ENCODE results near the gene RFWD3.
"Not testable (repeated sequence)": the region's sequence is repeated elsewhere in the genome, so short reads cannot be mapped to it uniquely, and the experiment has no call there.

RFWD3 gene, protein sequence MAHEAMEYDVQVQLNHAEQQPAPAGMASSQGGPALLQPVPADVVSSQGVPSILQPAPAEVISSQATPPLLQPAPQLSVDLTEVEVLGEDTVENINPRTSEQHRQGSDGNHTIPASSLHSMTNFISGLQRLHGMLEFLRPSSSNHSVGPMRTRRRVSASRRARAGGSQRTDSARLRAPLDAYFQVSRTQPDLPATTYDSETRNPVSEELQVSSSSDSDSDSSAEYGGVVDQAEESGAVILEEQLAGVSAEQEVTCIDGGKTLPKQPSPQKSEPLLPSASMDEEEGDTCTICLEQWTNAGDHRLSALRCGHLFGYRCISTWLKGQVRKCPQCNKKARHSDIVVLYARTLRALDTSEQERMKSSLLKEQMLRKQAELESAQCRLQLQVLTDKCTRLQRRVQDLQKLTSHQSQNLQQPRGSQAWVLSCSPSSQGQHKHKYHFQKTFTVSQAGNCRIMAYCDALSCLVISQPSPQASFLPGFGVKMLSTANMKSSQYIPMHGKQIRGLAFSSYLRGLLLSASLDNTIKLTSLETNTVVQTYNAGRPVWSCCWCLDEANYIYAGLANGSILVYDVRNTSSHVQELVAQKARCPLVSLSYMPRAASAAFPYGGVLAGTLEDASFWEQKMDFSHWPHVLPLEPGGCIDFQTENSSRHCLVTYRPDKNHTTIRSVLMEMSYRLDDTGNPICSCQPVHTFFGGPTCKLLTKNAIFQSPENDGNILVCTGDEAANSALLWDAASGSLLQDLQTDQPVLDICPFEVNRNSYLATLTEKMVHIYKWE

DNA sequence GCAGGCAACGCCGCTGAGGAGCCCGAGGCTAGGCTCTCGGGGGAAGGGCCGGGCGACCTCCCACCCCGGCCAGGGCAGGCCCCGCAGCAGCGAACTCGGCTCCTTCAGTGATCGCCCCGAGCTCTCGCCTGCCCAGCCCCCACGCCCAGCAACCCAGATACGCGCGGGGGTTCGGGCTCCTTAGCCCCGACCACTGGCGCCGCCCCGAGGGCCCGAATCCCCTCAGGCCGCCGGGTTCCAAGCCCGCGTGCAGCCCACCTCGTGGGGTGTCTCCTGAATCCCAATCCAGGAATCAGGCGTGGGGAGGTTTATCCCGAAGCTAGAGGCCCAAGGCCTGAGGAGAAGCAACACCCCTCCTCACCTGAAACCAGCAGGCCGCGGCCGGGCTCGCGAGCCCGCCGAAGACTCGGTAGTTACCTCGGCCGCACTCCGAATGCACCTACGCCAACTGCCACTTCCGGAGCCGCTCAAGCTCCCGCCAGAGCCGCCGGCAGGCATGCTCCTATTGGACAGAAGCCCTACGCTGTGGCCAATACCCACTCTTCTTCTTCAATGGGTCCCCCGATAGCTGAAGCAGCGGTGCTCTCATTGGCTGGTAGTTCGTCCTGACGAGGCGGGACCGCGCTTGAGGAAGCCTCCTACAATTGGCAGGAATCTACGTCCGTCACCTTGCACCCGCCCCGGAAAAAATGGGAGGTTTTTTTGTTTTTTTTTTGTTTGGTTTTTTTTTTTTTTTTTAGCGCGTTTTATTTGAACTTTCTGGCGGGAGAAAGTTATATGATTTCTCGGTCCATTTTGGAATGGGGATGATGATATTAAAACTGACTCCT lies at the start of gene RFWD3:
RFWD3 (minus strand) TSS at position 453 of the 830 bp plus-strand sequence. CDS start 5,428 bp downstream, outside the sequence.
- peak; percentile 100 for DNase-seq

DNA sequence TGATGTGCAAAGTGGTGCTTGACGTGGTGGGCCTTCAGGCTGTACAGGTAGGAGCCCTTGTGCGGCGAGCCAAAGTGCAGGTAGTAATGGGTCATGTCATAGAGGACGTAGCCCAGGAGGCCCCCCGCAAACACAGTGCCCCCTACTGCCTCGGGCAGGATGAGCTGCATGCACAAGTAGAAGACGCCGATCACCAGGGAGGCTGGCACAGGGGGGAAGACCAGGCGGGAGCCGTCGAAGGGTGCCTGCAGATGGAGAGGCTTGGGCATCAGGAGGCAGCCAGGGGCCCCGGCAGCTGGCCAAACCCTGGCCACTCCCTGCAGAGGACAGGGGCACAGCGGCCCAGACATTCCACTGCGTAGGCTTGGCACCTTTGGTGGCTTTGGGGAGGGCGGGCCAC lies 49.7 kb upstream of the RFWD3 start:
- no peak for DNase-seq

DNA sequence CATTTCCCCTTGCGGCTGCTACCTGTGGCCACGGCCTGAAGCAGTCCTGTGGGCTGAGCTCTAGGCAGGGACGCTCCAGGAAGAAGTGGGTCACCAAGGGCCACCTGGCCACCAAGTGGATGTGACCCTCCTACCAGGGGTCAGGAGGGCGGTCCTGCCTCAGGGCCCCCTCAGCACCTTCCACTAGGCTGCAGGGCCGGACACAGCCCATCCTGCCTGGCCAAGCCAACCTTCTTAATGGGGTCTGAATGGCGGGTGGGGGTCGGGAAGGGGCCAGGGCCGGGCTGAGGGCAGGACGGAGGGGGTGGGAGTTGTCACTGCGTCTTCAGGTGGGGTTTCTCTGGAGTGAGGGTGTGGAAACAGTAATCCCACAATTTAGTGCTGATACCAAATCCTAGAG lies 47.2 kb upstream of the RFWD3 start:
- DNase-seq, result no peak

DNA sequence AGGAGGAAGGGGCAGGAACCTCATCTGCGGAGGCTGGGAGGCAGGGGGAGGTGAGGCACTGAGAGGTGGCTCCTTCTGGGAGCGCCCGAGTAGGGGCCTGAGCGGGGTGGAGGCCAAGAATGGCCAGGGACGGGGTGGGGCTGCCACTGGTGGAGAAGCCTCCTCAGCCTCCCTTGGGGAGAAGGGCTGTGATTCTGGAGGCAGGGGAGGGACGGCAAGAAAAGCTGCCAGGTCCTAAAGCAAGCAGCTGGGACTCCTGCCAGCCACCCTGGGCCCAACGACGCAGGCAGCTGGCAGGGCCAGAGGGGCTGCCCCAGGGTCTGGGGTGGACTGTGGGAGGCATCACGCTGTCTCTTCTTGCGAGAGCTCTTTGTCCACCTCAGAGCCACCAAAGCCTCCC lies 46.6 kb upstream of the RFWD3 start:
- DNase-seq, result no peak

DNA sequence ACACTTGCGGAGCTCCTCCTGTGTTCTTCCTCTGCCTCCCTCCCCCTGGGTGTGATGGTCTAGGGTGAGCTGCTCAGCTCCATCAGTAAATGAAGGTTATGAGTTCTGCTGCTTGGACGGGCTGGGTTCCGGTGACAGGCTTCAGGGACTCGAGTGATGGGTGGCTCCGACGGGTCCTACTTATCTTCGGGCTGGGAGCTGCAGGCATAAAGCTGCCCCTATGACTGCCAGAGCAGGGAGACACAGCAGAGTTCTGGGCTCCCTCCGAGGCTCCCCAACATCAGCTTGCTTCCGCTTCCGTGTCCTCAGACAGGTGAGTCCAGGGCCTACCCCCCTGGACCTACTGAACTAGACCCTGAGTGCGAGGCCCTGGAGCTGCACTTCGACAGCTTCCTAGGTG lies 45.3 kb upstream of the RFWD3 start:
- no peak for DNase-seq

DNA sequence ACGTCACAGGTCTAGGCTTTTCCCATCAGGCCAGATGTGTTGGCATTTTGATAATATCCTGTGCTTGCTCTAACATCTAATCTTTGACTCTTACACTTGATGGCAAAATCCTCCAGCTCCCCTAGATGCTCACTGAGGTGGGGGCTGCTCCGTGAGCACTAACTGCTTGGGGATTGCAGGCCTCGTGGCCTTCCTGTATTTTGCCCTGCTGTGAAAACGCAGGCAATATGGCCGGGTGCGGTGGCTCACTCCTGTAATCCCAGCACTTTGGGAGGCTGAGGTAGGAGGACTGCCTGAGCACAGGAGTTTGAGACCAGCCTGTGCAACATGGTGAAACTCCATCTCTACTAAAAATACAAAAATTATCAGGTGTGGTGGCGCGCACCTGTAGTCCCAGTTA lies 43.7 kb upstream of the RFWD3 start:
- no peak for DNase-seq

DNA sequence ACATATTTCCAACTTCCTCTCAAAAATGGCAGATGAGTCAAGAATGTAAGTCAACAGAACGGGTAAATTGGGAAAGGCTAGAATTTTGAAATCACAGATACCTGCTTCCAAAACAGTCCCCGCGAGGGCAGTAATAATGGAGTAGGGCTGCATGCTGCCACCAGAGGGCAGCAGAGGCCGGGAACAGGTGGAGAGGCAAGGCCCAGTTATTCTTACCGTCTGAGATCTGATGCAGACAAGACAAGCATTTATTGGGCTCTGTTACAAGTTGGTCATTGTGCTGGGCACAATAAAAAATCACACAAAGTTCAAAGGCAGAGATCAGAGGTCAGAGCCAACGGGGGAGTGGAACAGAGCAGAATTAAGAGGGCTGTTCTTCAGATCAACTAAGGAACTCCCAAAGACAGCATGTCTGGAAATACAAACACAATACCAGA lies 42.8 kb upstream of the RFWD3 start:
- DNase-seq, result peak; percentile 89

DNA sequence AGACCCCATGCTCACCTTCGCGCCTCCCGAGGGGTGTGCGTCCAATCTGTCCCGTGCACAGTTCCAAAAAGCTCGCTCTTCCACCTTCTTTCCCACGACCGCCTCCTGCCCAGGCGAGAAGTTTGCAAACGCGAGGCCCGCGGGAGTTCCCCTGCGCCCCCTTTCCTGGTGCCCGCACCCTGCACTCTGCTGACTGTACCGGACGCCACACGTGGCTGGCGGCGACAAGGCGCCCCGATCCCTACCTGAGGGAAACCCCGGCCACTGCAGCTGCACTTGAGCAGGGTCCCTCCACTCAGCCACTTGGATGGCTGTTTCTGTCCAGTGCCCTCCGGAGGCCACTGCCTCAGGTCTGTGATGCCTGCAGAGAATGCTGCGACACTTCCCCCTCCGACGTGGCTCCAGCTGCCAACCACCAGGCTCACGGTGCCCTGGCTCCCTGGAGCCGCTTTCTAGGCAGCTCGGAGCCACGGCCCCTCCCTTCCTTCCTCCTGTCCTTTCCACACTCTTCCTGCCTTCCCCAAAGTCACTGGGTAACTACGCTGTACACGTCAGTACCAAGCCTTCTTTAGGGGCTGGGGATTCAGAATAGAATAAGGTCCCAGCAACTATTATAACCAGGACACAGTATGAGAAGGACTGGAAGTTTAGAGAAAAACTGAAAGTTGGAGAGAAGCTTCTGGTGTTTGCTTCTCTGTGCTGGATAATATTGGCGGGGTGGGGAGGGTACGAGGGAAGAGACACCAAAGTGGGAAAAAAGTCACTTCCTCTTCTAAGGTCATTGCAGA lies 34.0 kb upstream of the RFWD3 start, which contains the start of gene MLKL:
MLKL (minus strand) TSS at position 425 of the 788 bp plus-strand sequence. CDS start 5,105 bp downstream, outside the sequence.
- DNase-seq, result peak; percentile 87

DNA sequence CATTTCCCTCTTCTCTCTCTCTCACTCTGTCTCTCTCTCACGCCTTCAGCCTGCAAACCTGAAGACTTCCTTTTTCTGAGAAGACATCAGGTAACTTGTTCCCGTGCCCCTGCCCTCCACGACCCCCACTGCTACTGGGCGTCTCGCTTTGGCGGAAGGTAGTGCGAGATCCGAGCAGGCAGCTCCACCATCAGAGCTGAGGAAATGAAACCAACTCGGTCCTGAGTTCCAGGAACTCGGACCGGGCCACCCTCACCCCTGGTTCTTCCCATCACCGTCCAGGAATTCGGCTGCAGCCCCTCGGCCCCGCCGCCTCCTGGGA lies 33.4 kb upstream of the RFWD3 start:
- peak; percentile 53 for DNase-seq

DNA sequence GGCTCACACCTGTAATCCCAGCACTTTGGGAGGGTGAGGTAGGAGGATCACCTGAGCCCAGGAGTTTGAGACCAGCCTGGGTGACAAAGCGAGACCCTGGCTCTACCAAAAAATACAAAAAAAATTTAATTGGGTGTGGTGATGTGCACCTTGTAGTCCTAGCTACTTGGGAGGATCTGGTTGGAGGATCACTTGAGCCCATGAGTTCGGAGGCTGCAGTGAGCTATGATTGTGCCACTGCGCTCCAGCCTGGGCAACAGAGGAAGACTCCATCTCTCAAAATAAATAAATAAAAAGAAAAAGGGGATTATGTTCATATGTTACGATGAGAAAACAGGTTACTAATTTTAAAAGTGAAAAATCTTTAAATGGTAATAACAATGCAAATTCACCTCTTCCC lies 33.0 kb upstream of the RFWD3 start:
- peak; percentile 36 for DNase-seq

DNA sequence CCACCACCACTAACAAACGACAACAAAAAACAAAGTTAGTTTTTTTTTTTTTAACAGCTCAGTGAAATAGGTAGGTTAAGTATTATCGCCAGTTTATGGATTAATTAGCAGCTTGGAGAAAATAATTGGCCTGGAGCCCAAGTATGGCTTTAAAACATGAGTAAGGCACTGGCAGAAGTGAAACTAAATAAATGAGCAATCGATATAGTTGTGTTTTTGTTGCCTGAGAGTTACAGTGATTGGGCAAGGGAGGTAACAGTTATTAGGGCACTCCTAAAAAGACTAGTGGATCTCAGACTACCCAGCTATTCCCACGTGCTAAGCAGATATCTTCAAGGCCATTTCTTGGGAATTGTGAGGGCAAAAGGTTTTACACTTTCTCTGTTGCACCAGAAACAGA lies 31.5 kb upstream of the RFWD3 start:
- no peak for DNase-seq

DNA sequence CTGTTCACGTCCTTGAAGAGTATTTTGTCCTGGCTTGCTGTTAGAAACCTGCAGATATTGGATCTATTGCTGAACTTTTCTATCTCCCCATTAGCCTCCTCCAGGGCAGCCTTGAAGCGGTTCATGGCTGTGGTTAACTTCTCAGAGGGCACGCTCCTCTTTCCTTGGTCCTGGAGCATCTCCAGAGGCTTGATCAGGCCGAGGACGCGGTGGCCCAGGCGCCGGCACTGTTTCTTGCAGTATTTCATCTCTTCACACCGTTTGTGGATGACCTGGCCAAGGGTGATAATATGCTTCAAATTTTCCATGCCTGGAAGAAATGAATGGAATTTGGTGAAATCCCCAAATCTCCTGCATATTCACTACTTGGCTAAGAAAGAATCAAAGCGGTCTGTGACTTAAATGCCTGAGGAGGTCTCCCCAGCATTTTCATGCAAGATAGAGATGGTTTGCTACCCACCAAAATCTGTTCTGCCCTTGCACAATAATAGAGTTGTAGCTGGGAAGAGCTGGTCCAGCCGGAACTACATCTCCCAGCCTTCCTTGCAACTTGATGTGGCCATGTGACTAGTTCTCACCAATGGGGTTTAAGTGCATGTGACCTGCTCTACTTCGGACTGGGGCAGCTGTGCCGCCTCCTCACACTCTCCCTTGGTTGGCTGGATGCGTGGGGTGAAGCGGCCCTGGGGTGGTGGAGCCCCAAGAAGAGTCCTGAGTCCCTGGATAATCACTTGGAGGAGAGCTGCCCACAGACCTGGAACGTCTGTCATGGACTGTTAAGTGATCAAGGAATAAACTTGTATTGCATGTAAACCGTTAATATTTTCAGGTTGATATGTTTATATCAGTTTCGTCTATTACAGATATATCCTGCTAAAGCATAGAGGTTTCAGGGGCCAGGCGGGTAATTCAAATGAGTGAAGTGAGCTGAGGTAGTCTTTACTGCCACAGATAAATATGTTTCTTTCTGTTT lies 29.1 kb upstream of the RFWD3 start:
- peak; percentile 96 for DNase-seq

DNA sequence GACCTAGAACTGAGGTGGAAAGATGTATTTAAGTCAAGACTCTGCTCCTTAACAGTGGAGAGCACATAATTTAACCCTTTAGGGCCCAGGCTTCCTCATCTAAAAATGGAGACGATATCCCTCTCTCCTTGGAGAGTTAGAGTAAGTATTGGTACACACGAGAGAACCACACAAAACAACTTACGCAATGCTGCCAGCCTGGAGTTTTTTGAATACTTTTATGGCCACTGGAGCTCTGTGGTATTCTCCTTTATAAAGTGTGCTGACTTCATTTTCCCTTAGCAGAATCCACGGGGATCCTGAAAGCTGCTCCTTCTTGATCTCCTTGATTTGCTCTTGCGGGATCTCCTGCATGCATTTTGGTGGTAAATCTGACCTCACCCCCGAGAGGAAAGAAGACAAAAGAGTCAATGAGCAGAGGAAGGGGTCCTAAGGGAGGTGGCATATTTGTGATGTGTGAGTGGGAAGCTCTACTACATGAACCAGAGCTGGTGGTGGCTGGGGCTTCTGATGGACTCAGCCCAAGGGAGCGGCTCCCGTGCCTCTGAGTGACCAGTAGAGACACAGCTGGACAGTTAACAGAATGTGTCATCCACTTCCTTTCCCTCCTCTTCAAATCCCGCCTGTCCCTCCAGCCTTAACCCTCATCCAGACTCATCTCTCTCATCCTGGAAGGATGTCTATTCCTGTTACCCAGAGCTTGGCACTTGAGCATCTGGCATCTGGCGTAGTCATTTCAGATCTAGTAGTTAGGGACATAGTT lies 24.6 kb upstream of the RFWD3 start:
- DNase-seq, result no peak

DNA sequence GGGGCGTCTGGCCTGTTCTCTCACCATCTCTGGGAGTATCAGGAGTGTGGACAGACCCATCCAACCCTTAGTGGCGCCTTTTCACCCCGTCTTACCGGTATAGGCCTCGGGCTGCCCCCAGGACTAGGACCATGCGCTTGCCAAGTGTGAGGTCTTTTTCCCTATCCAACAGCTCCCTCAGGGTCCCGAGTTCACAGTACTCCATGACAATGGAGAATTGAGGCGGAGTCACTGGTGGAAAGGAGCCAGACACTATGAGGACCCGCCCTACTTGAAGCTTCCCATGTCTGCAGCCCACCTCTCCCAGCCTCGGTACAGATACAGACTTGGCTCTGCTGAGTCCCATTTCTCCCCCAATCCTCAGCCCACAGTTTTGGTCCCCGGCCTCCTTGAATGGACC lies 15.9 kb upstream of the RFWD3 start:
- no peak for DNase-seq

DNA sequence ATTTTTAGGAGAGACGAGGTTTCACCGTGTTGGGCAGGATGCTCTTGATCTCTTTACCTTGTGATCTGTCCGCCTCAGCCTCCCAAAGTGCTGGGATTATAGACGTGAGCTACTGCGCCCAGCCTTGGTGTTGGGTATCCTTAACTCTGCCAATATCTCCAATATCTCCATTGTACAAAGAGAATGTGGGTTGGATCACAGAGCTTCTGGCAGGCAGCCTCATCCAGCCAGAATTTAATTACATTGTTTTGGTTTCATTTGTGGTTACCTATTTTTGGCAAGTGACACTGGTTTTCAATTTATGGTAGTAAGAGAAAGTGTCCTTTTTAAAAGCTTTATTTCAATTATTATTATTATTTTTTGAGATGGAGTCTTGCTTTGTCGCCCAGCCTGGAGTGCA lies 14.0 kb upstream of the RFWD3 start:
- DNase-seq, result no peak

DNA sequence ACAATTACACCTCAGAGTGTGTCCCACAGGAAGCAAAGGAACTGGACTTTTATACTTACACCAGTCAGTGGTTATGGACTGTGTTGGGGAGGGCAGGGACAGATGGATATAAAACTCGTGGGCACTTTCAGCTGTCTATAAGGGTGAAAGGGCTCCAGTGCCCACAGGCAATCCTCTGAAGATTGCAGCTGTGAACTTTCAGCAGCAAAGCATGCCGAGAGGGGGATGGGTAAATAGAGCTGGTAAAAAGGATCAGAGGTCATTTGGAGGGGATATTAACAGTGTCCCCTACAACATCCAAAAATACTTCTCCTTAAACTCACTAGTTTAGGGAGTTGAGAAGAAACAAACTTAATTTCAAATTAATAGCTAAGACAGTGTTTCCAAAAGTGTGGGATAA lies 13.3 kb upstream of the RFWD3 start:
- DNase-seq, result no peak

DNA sequence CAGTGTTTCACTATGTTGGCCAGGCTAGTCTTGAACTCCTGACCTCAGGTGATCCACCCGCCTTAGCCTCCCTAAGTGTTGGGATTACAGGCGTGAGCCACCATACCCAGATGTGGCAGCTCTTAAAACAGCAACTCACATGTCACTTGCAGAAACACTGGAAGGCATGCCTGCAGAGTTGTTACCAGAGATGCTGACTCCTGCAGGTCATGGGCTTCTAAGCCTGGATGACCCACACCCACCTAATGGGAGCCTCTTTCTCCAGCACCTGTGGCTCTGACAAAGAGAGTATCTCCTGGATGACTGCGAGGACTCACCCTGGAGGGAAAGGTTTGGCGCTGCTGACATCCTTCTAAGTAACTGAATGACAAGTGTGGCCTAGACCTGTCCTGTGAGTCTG lies 11.2 kb upstream of the RFWD3 start:
- DNase-seq, result no peak

DNA sequence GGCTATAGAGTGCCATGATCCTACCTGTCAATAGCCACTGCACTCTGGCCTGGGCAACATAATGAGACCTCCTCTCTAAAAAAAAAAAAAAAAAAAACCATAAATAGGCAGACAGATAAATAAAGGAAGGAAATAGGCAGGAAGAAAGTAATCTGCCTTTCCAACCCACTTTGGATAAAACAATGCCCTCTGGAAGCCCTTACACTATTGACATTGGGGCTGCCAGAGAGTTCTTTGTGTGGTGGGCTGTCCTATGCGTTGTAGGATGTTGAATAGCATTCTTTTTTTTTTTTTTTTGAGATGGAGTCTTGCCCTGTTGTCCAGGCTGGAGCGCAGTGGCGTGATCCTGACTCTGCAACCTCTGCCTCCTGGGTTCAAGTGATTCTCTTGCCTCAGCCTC lies 7.2 kb upstream of the RFWD3 start:
- DNase-seq, result no peak

DNA sequence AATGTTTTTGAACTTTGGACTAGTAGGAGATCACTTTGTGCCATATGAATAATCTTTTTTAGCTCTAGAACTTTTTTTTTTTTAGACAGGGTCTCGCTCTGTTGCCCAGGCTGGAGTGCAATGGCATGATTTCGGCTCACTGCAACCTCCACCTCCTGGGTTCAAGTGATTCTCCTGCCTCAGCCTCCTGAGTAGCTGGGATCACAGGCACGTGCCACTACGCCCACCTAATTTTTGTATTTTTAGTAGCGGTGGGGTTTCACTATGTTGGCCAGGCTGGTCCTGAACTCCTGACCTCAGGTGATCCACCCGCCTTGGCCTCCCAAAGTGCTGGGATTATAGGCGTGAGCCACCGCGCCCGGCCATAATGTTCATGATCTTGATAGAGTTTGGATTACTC lies 2.2 kb upstream of the RFWD3 start:
- not testable (repeated sequence) for DNase-seq

DNA sequence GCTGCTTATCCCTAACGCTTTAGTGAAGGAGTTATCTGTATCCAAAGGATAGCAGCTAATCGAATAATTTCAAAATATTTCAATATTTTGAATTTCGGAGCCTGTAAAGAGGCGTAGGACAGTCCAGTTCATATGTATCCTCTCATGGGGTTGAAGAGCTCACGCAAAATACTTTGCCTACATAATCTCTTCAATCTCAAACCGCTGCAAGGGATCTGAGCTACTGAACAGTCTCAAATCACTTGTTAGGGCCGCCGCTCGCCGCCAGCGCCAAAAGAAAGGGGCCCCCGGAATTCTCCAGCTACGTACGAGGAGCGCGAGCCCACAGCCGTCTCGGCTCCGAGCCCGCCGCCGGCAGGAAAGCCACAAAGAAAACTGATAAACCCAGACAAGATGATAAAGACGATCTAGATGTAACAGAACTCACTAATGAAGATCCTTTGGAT lies 601 bp upstream of the RFWD3 start:
- DNase-seq, result peak; percentile 75

Measured in hematopoietic multipotent progenitor cell treated with erythropoietin and hydrocortisone succinate and interleukin-3 and kit ligand, for 4 days (in vitro differentiated cells).